Erythroblast (primary cell): ENCODE measurements around the gene VEGFC.

ENCODE experiments used
- DNase-seq, 2 experiments: peaks; one replicate each; lab custom pipeline; 2025; lab: John Stamatoyannopoulos, UW
- GATA1 ChIP-seq: IDR thresholded peaks from 2 replicates; pipeline ENCODE4 v1.6.1; 2011; ENCODE audit warnings: low read depth, mild to moderate bottlenecking, control low read depth, low read length, moderate library complexity
- POLR2A ChIP-seq: IDR thresholded peaks from 2 replicates; pipeline ENCODE4 v1.6.1; 2011; ENCODE audit warnings: mild to moderate bottlenecking, low read length

The VEGFC gene

GRCh38 chr4:176789955-176790354 lies 2.8 kb downstream of the VEGFC start:
- peak; percentile 8 to 23 for DNase-seq
- TF ChIP-seq GATA1 (no peak), POLR2A (no peak)

- no peak for TF ChIP-seq POLR2A
- TF ChIP-seq GATA1 = no peak
- no peak for DNase-seq
These were observed 3.8 kb downstream of the VEGFC start for GRCh38 chr4:176788971-176789370.

- DNase-seq = no peak
- TF ChIP-seq GATA1 = no peak
- TF ChIP-seq POLR2A = no peak
These were observed 4.5 kb downstream of the VEGFC start for GRCh38 chr4:176788248-176788647.

GRCh38 chr4:176784816-176785215 lies 7.9 kb downstream of the VEGFC start:
- no peak for DNase-seq

GRCh38 chr4:176782794-176783193 lies 9.9 kb downstream of the VEGFC start:
- DNase-seq = no peak
- no peak for TF ChIP-seq POLR2A
- no peak for TF ChIP-seq GATA1

More at GRCh38 chr4:176784816-176785215, 7.9 kb downstream of the VEGFC start:
- TF ChIP-seq GATA1 (no peak), POLR2A (no peak)

- no peak for DNase-seq
- TF ChIP-seq POLR2A = no peak
- no peak for TF ChIP-seq GATA1
These were observed 10.5 kb downstream of the VEGFC start for GRCh38 chr4:176782191-176782590.

GRCh38 chr4:176781739-176782100 lies 11.0 kb downstream of the VEGFC start:
- TF ChIP-seq GATA1 (no peak), POLR2A (no peak)
- no peak for DNase-seq

- TF ChIP-seq POLR2A (no peak), GATA1 (no peak)
- DNase-seq = no peak
These were observed 11.6 kb downstream of the VEGFC start for GRCh38 chr4:176780995-176781738.

GRCh38 chr4:176779421-176779820 lies 13.3 kb downstream of the VEGFC start:
- no peak for TF ChIP-seq POLR2A
- TF ChIP-seq GATA1 = no peak
- no peak for DNase-seq

- TF ChIP-seq GATA1 = no peak
- no peak for TF ChIP-seq POLR2A
- no peak for DNase-seq
These were observed 14.2 kb downstream of the VEGFC start for GRCh38 chr4:176778491-176778890.

GRCh38 chr4:176778063-176778462 lies 14.7 kb downstream of the VEGFC start:
- no peak for DNase-seq
- no peak for TF ChIP-seq GATA1
- TF ChIP-seq POLR2A = no peak

- TF ChIP-seq GATA1 (no peak), POLR2A (no peak)
These were observed 17.4 kb downstream of the VEGFC start for GRCh38 chr4:176775338-176775737.

GRCh38 chr4:176774852-176775251 lies 17.9 kb downstream of the VEGFC start:
- DNase-seq = no peak
- TF ChIP-seq POLR2A (no peak), GATA1 (no peak)

More at GRCh38 chr4:176775338-176775737, 17.4 kb downstream of the VEGFC start:
- DNase-seq = no peak

GRCh38 chr4:176769514-176769913 lies 23.2 kb downstream of the VEGFC start:
- TF ChIP-seq POLR2A (no peak), GATA1 (no peak)
- no peak for DNase-seq

GRCh38 chr4:176767183-176767582 lies 25.5 kb downstream of the VEGFC start:
- DNase-seq = no peak
- TF ChIP-seq GATA1 (no peak), POLR2A (no peak)
